ENCODE data around the gene NRXN3. TPM values are rescaled to one million over a fixed set of nuclear protein-coding genes. Genes with fewer than 3 reads are reported as not detected.

NRXN3 gene
- total RNA-seq, 1 donor from 2014 or later = 18.0 TPM

DNA sequence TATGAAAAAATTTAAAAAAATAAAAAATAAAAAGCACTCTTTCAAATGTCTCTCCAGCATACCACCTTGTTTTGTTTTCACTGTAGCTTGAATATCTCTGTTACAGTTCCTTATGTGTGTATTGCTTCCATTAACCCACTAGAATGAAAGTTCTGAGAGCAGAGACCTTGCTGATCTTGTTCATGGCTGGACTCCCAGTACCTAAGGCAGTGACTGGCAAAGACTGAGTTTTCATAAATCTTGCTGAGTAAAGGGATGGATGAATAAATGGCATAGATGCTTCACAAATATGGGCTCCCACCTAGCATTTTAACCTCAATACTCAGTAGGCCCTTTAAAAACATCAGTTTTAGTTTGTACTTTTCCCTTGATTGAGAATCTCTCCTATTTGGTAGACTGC lies 1125.2 kb downstream of the NRXN3 start:
- H4K20me1 ChIP-seq (ENCODE audit: insufficient read depth, low read length) = no peaks in the 10 kb centered on the region
- no peak overlapping the region for H3K27ac ChIP-seq (ENCODE audit: low read depth, low read length)
- TF ChIP-seq EZH2 (IDR thresholded peaks at IDR 0.05; ENCODE audit: insufficient read depth, low read length) = no peak
- TF ChIP-seq, protein P1, sequence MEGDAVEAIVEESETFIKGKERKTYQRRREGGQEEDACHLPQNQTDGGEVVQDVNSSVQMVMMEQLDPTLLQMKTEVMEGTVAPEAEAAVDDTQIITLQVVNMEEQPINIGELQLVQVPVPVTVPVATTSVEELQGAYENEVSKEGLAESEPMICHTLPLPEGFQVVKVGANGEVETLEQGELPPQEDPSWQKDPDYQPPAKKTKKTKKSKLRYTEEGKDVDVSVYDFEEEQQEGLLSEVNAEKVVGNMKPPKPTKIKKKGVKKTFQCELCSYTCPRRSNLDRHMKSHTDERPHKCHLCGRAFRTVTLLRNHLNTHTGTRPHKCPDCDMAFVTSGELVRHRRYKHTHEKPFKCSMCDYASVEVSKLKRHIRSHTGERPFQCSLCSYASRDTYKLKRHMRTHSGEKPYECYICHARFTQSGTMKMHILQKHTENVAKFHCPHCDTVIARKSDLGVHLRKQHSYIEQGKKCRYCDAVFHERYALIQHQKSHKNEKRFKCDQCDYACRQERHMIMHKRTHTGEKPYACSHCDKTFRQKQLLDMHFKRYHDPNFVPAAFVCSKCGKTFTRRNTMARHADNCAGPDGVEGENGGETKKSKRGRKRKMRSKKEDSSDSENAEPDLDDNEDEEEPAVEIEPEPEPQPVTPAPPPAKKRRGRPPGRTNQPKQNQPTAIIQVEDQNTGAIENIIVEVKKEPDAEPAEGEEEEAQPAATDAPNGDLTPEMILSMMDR (IDR thresholded peaks at IDR 0.05; ENCODE audit: insufficient read depth, low read depth, low read length) = no peak
- no peak overlapping the region for H2AFZ ChIP-seq (ENCODE audit: low read depth, low read length)
- no peaks in the 10 kb centered on the region for H3K9me3 Mint-ChIP-seq (ENCODE audit: unreplicated experiment)
- no peak overlapping the region for H3K9ac ChIP-seq (ENCODE audit: low read length)
- H3K79me2 ChIP-seq (ENCODE audit: insufficient read depth, low read length) = no peaks in the 10 kb centered on the region
- H3K4me2 ChIP-seq (ENCODE audit: low read length) = no peak overlapping the region
- no peak overlapping the region for H3K4me3 ChIP-seq (ENCODE audit: insufficient read depth, low read depth, low read length)
- no peaks in the 10 kb centered on the region for H3K36me3 Mint-ChIP-seq (ENCODE audit: low read depth, unreplicated experiment)
- no peaks in the 10 kb centered on the region for H3K27me3 Mint-ChIP-seq (ENCODE audit: low read depth, unreplicated experiment)
- peaks cover 5% of the 10 kb centered on the region for H3K4me1 Mint-ChIP-seq (ENCODE audit: low read depth, unreplicated experiment)
- FAIRE-seq = no peak
- H3K27me3 ChIP-seq (ENCODE audit: insufficient read depth, low read length) = no peaks in the 10 kb centered on the region
- no peaks in the 10 kb centered on the region for H3K4me1 ChIP-seq (ENCODE audit: insufficient read depth, low read length)
- H3K27ac Mint-ChIP-seq (ENCODE audit: unreplicated experiment) = no peak overlapping the region
- DNase-seq (ENCODE audit: low read depth) = no peak
- no peaks in the 10 kb centered on the region for H3K36me3 ChIP-seq (ENCODE audit: insufficient read depth, low read length)
- no peaks in the 10 kb centered on the region for H3K9me3 ChIP-seq (ENCODE audit: insufficient read depth, low read depth, low read length)
- no peak overlapping the region for H3K4me3 Mint-ChIP-seq (ENCODE audit: unreplicated experiment)

DNA sequence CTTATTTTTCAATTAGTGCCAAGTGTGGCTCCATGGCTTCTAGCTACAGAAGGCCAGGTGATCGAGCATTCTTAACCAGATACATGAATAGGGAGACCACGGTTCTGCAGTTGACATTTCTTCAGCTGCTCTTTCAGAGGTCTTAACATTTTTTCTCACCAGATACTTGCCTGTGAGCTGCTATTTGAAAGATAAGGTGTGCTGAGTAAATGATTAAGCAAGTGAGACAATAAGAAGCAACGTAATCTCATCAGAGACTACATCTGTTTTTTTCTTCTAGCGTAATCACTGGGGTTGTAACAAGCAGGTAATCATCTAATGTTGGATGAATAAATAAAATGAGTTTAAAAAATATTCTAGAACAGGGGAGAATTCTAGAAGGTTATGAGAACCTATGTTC lies 1128.2 kb downstream of the NRXN3 start:
- H3K27me3 Mint-ChIP-seq (ENCODE audit: low read depth, unreplicated experiment) = no peaks in the 10 kb centered on the region
- no peak for TF ChIP-seq EZH2 (IDR thresholded peaks at IDR 0.05; ENCODE audit: insufficient read depth, low read length)
- TF ChIP-seq, protein P1 (IDR thresholded peaks at IDR 0.05; ENCODE audit: insufficient read depth, low read depth, low read length) = no peak
- Histone ChIP-seq H3K9me3 (ENCODE audit: insufficient read depth, low read depth, low read length) (no peaks in the 10 kb centered on the region), H3K9ac (ENCODE audit: low read length) (no peak overlapping the region), H3K79me2 (ENCODE audit: insufficient read depth, low read length) (no peaks in the 10 kb centered on the region), H3K4me1 (ENCODE audit: insufficient read depth, low read length) (no peaks in the 10 kb centered on the region), H3K4me3 (ENCODE audit: insufficient read depth, low read depth, low read length) (no peak overlapping the region), H3K27ac (ENCODE audit: low read depth, low read length) (no peak overlapping the region), H2AFZ (ENCODE audit: low read depth, low read length) (no peak overlapping the region), H4K20me1 (ENCODE audit: insufficient read depth, low read length) (no peaks in the 10 kb centered on the region), H3K4me2 (ENCODE audit: low read length) (no peak overlapping the region), H3K36me3 (ENCODE audit: insufficient read depth, low read length) (no peaks in the 10 kb centered on the region), H3K27me3 (ENCODE audit: insufficient read depth, low read length) (no peaks in the 10 kb centered on the region)
- no peak for FAIRE-seq
- no peak overlapping the region for H3K27ac Mint-ChIP-seq (ENCODE audit: unreplicated experiment)
- peaks cover 3% of the 10 kb centered on the region for H3K9me3 Mint-ChIP-seq (ENCODE audit: unreplicated experiment)
- DNase-seq (ENCODE audit: low read depth) = no peak
- H3K36me3 Mint-ChIP-seq (ENCODE audit: low read depth, unreplicated experiment) = peaks cover 7% of the 10 kb centered on the region
- peaks cover 5% of the 10 kb centered on the region for H3K4me1 Mint-ChIP-seq (ENCODE audit: low read depth, unreplicated experiment)
- no peak overlapping the region for H3K4me3 Mint-ChIP-seq (ENCODE audit: unreplicated experiment)

GRCh38 chr14:79299162-79299561 lies 1129.0 kb downstream of the NRXN3 start:
- H3K9me3 ChIP-seq (ENCODE audit: insufficient read depth, low read depth, low read length) = no peaks in the 10 kb centered on the region
- H2AFZ ChIP-seq (ENCODE audit: low read depth, low read length) = no peak overlapping the region
- peaks cover 5% of the 10 kb centered on the region for H3K4me1 Mint-ChIP-seq (ENCODE audit: low read depth, unreplicated experiment)
- DNase-seq (ENCODE audit: low read depth) = no peak
- no peaks in the 10 kb centered on the region for H3K79me2 ChIP-seq (ENCODE audit: insufficient read depth, low read length)
- peaks cover 7% of the 10 kb centered on the region for H3K36me3 Mint-ChIP-seq (ENCODE audit: low read depth, unreplicated experiment)
- no peaks in the 10 kb centered on the region for H3K4me1 ChIP-seq (ENCODE audit: insufficient read depth, low read length)
- H3K27ac Mint-ChIP-seq (ENCODE audit: unreplicated experiment) = no peak overlapping the region
- no peaks in the 10 kb centered on the region for H3K36me3 ChIP-seq (ENCODE audit: insufficient read depth, low read length)
- H3K27me3 Mint-ChIP-seq (ENCODE audit: low read depth, unreplicated experiment) = no peaks in the 10 kb centered on the region
- H3K27ac ChIP-seq (ENCODE audit: low read depth, low read length) = no peak overlapping the region
- H3K9ac ChIP-seq (ENCODE audit: low read length) = no peak overlapping the region
- no peak for TF ChIP-seq EZH2 (IDR thresholded peaks at IDR 0.05; ENCODE audit: insufficient read depth, low read length)
- TF ChIP-seq, protein P1 (IDR thresholded peaks at IDR 0.05; ENCODE audit: insufficient read depth, low read depth, low read length) = no peak
- no peak overlapping the region for H3K4me3 ChIP-seq (ENCODE audit: insufficient read depth, low read depth, low read length)
- no peak overlapping the region for H3K4me2 ChIP-seq (ENCODE audit: low read length)
- peaks cover 3% of the 10 kb centered on the region for H3K9me3 Mint-ChIP-seq (ENCODE audit: unreplicated experiment)
- no peaks in the 10 kb centered on the region for H4K20me1 ChIP-seq (ENCODE audit: insufficient read depth, low read length)
- H3K4me3 Mint-ChIP-seq (ENCODE audit: unreplicated experiment) = no peak overlapping the region
- no peak for FAIRE-seq
- H3K27me3 ChIP-seq (ENCODE audit: insufficient read depth, low read length) = no peaks in the 10 kb centered on the region

All from astrocyte (in vitro differentiated cells and primary cell).